WTC11 (cell line): ENCODE measurements around the gene NTRK2.

ENCODE experiments used
- CDX4 ChIP-seq: fragments of 250-450 bp; sonication (Bioruptor Pico); IDR thresholded peaks from 2 replicates; pipeline ENCODE4 v1.9.0; 2021; ENCODE audit warnings: moderate library complexity, mild to moderate bottlenecking, inconsistent platforms, borderline replicate concordance
- E2F1 ChIP-seq: sonication (generic); formaldehyde crosslinking; IDR thresholded peaks from 2 replicates; pipeline ENCODE4 v1.8.0; 2022; ENCODE audit warnings: mild to moderate bottlenecking, missing genetic modification reagents
- ESRRA ChIP-seq: sonication (generic); formaldehyde crosslinking; IDR thresholded peaks from 2 replicates; pipeline ENCODE4 v1.8.1; 2022; ENCODE audit warnings: mild to moderate bottlenecking, missing genetic modification reagents, borderline replicate concordance
- ZBTB21 ChIP-seq: sonication (generic); formaldehyde crosslinking; IDR thresholded peaks from 2 replicates; pipeline ENCODE4 v1.8.1; 2023; ENCODE audit warnings: mild to moderate bottlenecking, missing genetic modification reagents, borderline replicate concordance
- TF ChIP-seq, protein P1 (sequence below): fragments of 200-600 bp; IDR thresholded peaks from 2 replicates; pipeline ENCODE4 v1.8.0; 2022; ENCODE audit warnings: antibody characterized with exemption

GRCh38 chr9:85064811-85065371 is 395.4 kb downstream of the NTRK2 start:
- TF ChIP-seq CDX4 (CRISPR knock-in tag) (no peak), E2F1 (CRISPR knock-in tag) (no peak), ESRRA (CRISPR knock-in tag) (no peak), ZBTB21 (CRISPR knock-in tag) (no peak)
- TF ChIP-seq, protein P1, sequence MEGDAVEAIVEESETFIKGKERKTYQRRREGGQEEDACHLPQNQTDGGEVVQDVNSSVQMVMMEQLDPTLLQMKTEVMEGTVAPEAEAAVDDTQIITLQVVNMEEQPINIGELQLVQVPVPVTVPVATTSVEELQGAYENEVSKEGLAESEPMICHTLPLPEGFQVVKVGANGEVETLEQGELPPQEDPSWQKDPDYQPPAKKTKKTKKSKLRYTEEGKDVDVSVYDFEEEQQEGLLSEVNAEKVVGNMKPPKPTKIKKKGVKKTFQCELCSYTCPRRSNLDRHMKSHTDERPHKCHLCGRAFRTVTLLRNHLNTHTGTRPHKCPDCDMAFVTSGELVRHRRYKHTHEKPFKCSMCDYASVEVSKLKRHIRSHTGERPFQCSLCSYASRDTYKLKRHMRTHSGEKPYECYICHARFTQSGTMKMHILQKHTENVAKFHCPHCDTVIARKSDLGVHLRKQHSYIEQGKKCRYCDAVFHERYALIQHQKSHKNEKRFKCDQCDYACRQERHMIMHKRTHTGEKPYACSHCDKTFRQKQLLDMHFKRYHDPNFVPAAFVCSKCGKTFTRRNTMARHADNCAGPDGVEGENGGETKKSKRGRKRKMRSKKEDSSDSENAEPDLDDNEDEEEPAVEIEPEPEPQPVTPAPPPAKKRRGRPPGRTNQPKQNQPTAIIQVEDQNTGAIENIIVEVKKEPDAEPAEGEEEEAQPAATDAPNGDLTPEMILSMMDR: no peak
